H1 (cell line): ENCODE measurements around the gene FOSL2. TPM values are rescaled to one million over a fixed set of nuclear protein-coding genes. Genes with fewer than 3 reads are reported as not detected.

Source experiments
- CTCF ChIA-PET: fragments of 300-600 bp; sonication (Branson Sonifier 250); formaldehyde crosslinking; loops from one replicate; lab custom pipeline; 2021; ENCODE audit not compliant: partially characterized antibody; lab: Charles Lee
- POLR2A ChIA-PET: fragments of 300-600 bp; sonication (Branson Sonifier 250); formaldehyde crosslinking; loops from one replicate; lab custom pipeline; 2021; ENCODE audit warnings: inconsistent platforms; ENCODE audit not compliant: partially characterized antibody; lab: Charles Lee
- DNase-seq, 2 experiments: peaks; one replicate each; pipeline versions ENCODE4 v3.0.0 to v3.0.0-alpha.2; 2010 to 2022; ENCODE audit warnings: low spot score in 2 of 2, low read depth in 1 of 2, mixed read lengths in 1 of 2
- FAIRE-seq: peaks from 2 replicates; lab custom pipeline; 2011; peaks lifted over from hg19 to GRCh38; lab: Jason Lieb, UNC
- H2AFZ ChIP-seq: 2 replicates; pipeline ENCODE4 v1.8.1; 2012; ENCODE audit warnings: low read length, inconsistent platforms
- H2AK5ac ChIP-seq: 2 replicates; pipeline ENCODE4 v1.6.1; 2013; ENCODE audit warnings: low read depth, low read length
- H2BK120ac ChIP-seq: replicated peaks from 2 replicates; pipeline ENCODE3; 2013; ENCODE audit warnings: low read depth, low read length, inconsistent platforms
- H2BK12ac ChIP-seq: 2 replicates; pipeline ENCODE4 v1.6.1; 2013; ENCODE audit warnings: low read depth, low read length
- H2BK15ac ChIP-seq: 2 replicates; pipeline ENCODE4 v1.6.1; 2013; ENCODE audit warnings: low read length
- H2BK20ac ChIP-seq: 2 replicates; pipeline ENCODE4 v1.6.1; 2013; ENCODE audit warnings: low read length
- H2BK5ac ChIP-seq: 2 replicates; pipeline ENCODE4 v1.6.1; 2013; ENCODE audit warnings: low read depth, low read length
- H3K14ac ChIP-seq: 2 replicates; pipeline ENCODE4 v1.6.1; 2013; ENCODE audit warnings: inconsistent platforms; ENCODE audit not compliant: insufficient read length
- H3K18ac ChIP-seq: 2 replicates; pipeline ENCODE4 v1.6.1; 2013; ENCODE audit warnings: low read length; ENCODE audit errors: extremely low read depth
- H3K23ac ChIP-seq: 2 replicates; pipeline ENCODE4 v1.6.1; 2013; ENCODE audit warnings: inconsistent platforms; ENCODE audit not compliant: insufficient read length
- H3K23me2 ChIP-seq: 2 replicates; pipeline ENCODE4 v1.6.1; 2013; ENCODE audit warnings: low read depth, low read length
- H3K27ac ChIP-seq: 2 replicates; pipeline ENCODE4 v1.6.1; 2011; ENCODE audit warnings: low read depth, low read length, inconsistent platforms
- H3K27me3 ChIP-seq, 4 experiments: replicated peaks in 1 of 4; 1 replicate in 1 of 4; 2 replicates in 3 of 4; pipeline versions ENCODE4 v1.6.1 to v1.8.1; 2011 to 2013; ENCODE audit warnings: low read length in 3 of 4, mild to moderate bottlenecking in 3 of 4, inconsistent platforms in 2 of 4, mixed read lengths in 2 of 4, moderate library complexity in 1 of 4; ENCODE audit not compliant: control insufficient read depth in 3 of 4, insufficient read depth in 3 of 4; ENCODE audit errors: extremely low read depth in 1 of 4
- H3K36me3 ChIP-seq, 4 experiments: 2 replicates each; pipeline versions ENCODE4 v1.6.1 to v1.8.1; 2011 to 2013; ENCODE audit warnings: mild to moderate bottlenecking in 4 of 4, low read length in 3 of 4, moderate library complexity in 2 of 4, control low read depth in 1 of 4, inconsistent platforms in 1 of 4; ENCODE audit not compliant: insufficient read depth in 4 of 4, control insufficient read depth in 2 of 4
- H3K4ac ChIP-seq: replicated peaks from 2 replicates; pipeline ENCODE3; 2013; ENCODE audit warnings: low read length, low read depth, mixed read lengths, inconsistent platforms; ENCODE audit not compliant: insufficient read length
- H3K4me1 ChIP-seq, 4 experiments: replicated peaks in 1 of 4; 1 replicate in 1 of 4; 2 replicates in 3 of 4; pipeline versions ENCODE4 v1.6.1 to v1.8.1; 2011 to 2013; ENCODE audit warnings: low read length in 3 of 4, inconsistent platforms in 2 of 4, mixed read lengths in 1 of 4; ENCODE audit not compliant: insufficient read depth in 4 of 4, control insufficient read depth in 3 of 4
- H3K4me2 ChIP-seq, 2 experiments: 2 replicates each; pipeline versions ENCODE4 v1.6.1 to v1.8.1; 2011 to 2013; ENCODE audit warnings: low read depth in 2 of 2, low read length in 2 of 2, control low read depth in 1 of 2, inconsistent platforms in 1 of 2, mild to moderate bottlenecking in 1 of 2; ENCODE audit not compliant: insufficient read depth in 1 of 2
- H3K4me3 ChIP-seq, 4 experiments: fragments of 200-600, 300-600 bp in 1 of 4; sonication (generic), shearing (Covaris generic), sonication (Bioruptor Twin) in 1 of 4; 2 replicates each; pipeline versions ENCODE4 v1.5.1 to v1.8.1; 2011 to 2016; ENCODE audit warnings: low read length in 4 of 4, low read depth in 3 of 4, control low read depth in 2 of 4, inconsistent platforms in 2 of 4, mild to moderate bottlenecking in 2 of 4, mixed read lengths in 1 of 4, moderate library complexity in 1 of 4; ENCODE audit not compliant: insufficient read depth in 2 of 4; ENCODE audit errors: extremely low read depth in 1 of 4
- H3K56ac ChIP-seq: replicated peaks from 2 replicates; pipeline ENCODE3; 2013; ENCODE audit warnings: low read depth, mild to moderate bottlenecking, mixed read lengths, low read length, inconsistent platforms; ENCODE audit not compliant: insufficient read length
- H3K79me1 ChIP-seq: 2 replicates; pipeline ENCODE4 v1.6.1; 2013; ENCODE audit warnings: low read depth, low read length, control low read depth
- H3K79me2 ChIP-seq, 2 experiments: 2 replicates each; pipeline versions ENCODE4 v1.6.1 to v1.8.1; 2012 to 2013; ENCODE audit warnings: low read length in 2 of 2, mild to moderate bottlenecking in 2 of 2, inconsistent platforms in 1 of 2; ENCODE audit not compliant: insufficient read depth in 2 of 2, control insufficient read depth in 1 of 2
- H3K9ac ChIP-seq, 4 experiments: replicated peaks in 1 of 4; 1 replicate in 1 of 4; 2 replicates in 3 of 4; pipeline versions ENCODE4 v1.6.1 to v1.8.1; 2011 to 2013; ENCODE audit warnings: low read depth in 3 of 4, low read length in 3 of 4, control low read depth in 2 of 4, mild to moderate bottlenecking in 2 of 4, moderate library complexity in 2 of 4, inconsistent platforms in 1 of 4; ENCODE audit errors: extremely low read depth in 1 of 4
- H3K9me3 ChIP-seq, 2 experiments: 2 replicates each; pipeline versions ENCODE4 v1.6.1 to v1.8.1; 2012 to 2013; ENCODE audit warnings: mild to moderate bottlenecking in 2 of 2, moderate library complexity in 2 of 2, control low read depth in 1 of 2, inconsistent platforms in 1 of 2, low read depth in 1 of 2, low read length in 1 of 2, mixed read lengths in 1 of 2; ENCODE audit not compliant: insufficient read depth in 2 of 2
- H4K20me1 ChIP-seq, 2 experiments: replicated peaks in 1 of 2; 2 replicates each; pipeline versions ENCODE3 to v1.8.1; 2011 to 2013; ENCODE audit warnings: inconsistent platforms in 2 of 2, low read length in 2 of 2, mild to moderate bottlenecking in 1 of 2; ENCODE audit not compliant: insufficient read depth in 2 of 2, control insufficient read depth in 1 of 2
- H4K5ac ChIP-seq: 2 replicates; pipeline ENCODE4 v1.6.1; 2013; ENCODE audit warnings: low read length, low read depth, mixed read lengths, inconsistent platforms; ENCODE audit not compliant: insufficient read length
- H4K8ac ChIP-seq: 2 replicates; pipeline ENCODE4 v1.8.0; 2013; ENCODE audit warnings: mild to moderate bottlenecking, moderate library complexity, low read length, inconsistent platforms; ENCODE audit not compliant: insufficient read depth; ENCODE audit errors: extremely low read depth
- H4K91ac ChIP-seq: replicated peaks from 2 replicates; pipeline ENCODE3; 2013; ENCODE audit warnings: low read length, mixed read lengths, inconsistent platforms; ENCODE audit not compliant: insufficient read length
- CBX8 ChIP-seq: fragments of 300-800, 300-1000 bp; sonication (generic); IDR thresholded peaks from 2 replicates; pipeline ENCODE4 v1.7.1; 2016; ENCODE audit warnings: low read depth, low read length, borderline replicate concordance
- E2F6 ChIP-seq: IDR thresholded peaks from 2 replicates; pipeline ENCODE4 v1.6.1; 2012; ENCODE audit warnings: inconsistent platforms
- EZH2 ChIP-seq: fragments of 200-600 bp; sonication (generic); IDR thresholded peaks from 2 replicates; pipeline ENCODE4 v1.7.1; 2012; ENCODE audit warnings: low read depth, mild to moderate bottlenecking, moderate library complexity, low read length, inconsistent platforms; ENCODE audit not compliant: severe bottlenecking
- MAFK ChIP-seq: IDR thresholded peaks from 2 replicates; pipeline ENCODE4 v1.6.1; 2012; ENCODE audit warnings: low read depth, mild to moderate bottlenecking, improper control_type of control experiment, low read length
- RAD21 ChIP-seq, 2 experiments: IDR thresholded peaks in 1 of 2; conservative IDR thresholded peaks in 1 of 2; 2 replicates each; pipeline ENCODE4 v1.6.1; 2011; ENCODE audit warnings: low read depth in 2 of 2, low read length in 2 of 2, improper control_type of control experiment in 1 of 2, inconsistent platforms in 1 of 2, mild to moderate bottlenecking in 1 of 2, moderate library complexity in 1 of 2
- RFX5 ChIP-seq: IDR thresholded peaks from 2 replicates; pipeline ENCODE4 v1.6.1; 2011; ENCODE audit warnings: low read depth, low read length, improper control_type of control experiment, borderline replicate concordance
- SIX5 ChIP-seq: IDR thresholded peaks from 2 replicates; pipeline ENCODE4 v1.6.1; 2011; ENCODE audit warnings: mild to moderate bottlenecking, low read depth, low read length
- TCF12 ChIP-seq: IDR thresholded peaks from 2 replicates; pipeline ENCODE4 v1.6.1; 2011; ENCODE audit warnings: low read depth, mild to moderate bottlenecking, low read length
- TEAD4 ChIP-seq: IDR thresholded peaks from 2 replicates; pipeline ENCODE4 v1.6.1; 2012; ENCODE audit warnings: low read depth, low read length, inconsistent platforms, mixed read lengths
- YY1 ChIP-seq: IDR thresholded peaks from 2 replicates; pipeline ENCODE4 v1.6.1; 2011; ENCODE audit warnings: low read depth, mild to moderate bottlenecking, low read length
- WGBS, 2 experiments: shearing (Covaris generic) in 1 of 2; methylation state at CpG; one replicate each; pipeline versions ENCODE4 v1.1.6 to v1.1.7; 2013 to 2015; ENCODE audit warnings: low lambda C conversion rate in 2 of 2, mixed read lengths in 2 of 2, inconsistent platforms in 1 of 2, low coverage in 1 of 2, missing lambda C conversion rate in 1 of 2; ENCODE audit not compliant: insufficient replicate concordance in 2 of 2, insufficient coverage in 1 of 2, insufficient read length in 1 of 2; ENCODE audit errors: extremely low coverage in 1 of 2, missing lambda C conversion rate in 1 of 2; 5-methylcytosine and 5-hydroxymethylcytosine counted together
- polyA plus RNA-seq, 7 experiments: library from polyadenylated mRNA; depleted of rRNA in 3 of 7; stranded (reverse) in 5 of 7; unstranded in 2 of 7; fragments of >200 nt in 5 of 7; fragments of 200-250 nt in 2 of 7; gene quantifications; 1 replicate in 5 of 7; 2 replicates in 1 of 7; 4 replicates in 1 of 7; pipeline versions ENCODE4 v1.2.1 to v1.2.3, GENCODE V29; 2011 to 2013; ENCODE audit warnings: missing spikeins in 2 of 7, mixed read lengths in 2 of 7
- total RNA-seq: library from RNA; stranded (reverse); fragmentation: NEBNext Ultra II Directional; extraction: Animal tissue kit (Norgen Biotek cat#: 25700); gene quantifications from 2 replicates; pipeline ENCODE4 v1.2.1, GENCODE V29; 2021
- TF ChIP-seq, protein P1 (sequence below): IDR thresholded peaks from 2 replicates; pipeline ENCODE4 v1.6.1; 2012; ENCODE audit warnings: inconsistent platforms

The FOSL2 gene
- total and polyA plus RNA-seq, 2 of the 8 experiments (the other 6 are each of a cell fraction or from before 2014, with no cell fraction given), result 1.5 to 4.5 TPM

DNA sequence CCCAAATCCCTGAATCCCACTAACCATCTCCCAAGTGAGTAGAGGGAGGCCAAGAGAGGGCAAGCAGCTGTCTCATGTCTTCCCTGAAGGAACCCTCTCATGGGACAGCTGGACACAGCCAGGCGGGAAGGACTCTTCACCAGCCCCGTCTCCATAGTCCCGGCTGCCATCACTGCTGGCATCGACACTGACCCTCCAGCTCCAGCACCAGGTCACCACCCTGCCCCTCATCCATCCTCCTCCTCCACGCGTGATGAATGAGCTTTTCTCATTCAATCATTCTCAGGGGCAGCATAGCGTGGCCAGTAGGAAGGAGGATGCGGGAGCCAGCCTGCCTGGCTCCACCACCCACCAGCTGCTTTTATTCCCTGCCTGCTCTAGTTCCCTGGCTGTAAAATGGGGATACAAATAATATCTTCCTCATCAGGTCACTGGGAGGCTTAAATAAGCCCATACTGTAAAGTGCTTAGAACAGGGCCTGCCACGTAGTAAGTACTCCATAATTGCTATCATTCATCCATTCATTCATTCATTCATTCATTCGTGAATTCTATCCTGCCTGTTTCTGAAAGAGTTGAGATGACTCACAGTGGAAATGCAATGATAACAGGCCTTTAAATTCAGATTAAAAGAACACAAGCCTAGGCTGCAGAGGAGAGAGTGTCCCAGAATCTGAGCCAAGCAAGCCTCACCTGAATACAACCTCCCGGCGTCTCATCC is 30.5 kb upstream of the FOSL2 start:
- Histone ChIP-seq H3K9ac (no peak overlapping the region), H4K91ac (no peak overlapping the region), H3K18ac (no peak overlapping the region; the same call in 1 of the 2 replicates), H4K8ac (no peak overlapping the region), H2AFZ (no peak overlapping the region), H3K27ac (no peak overlapping the region), H2BK20ac (no peak overlapping the region), H3K4me1 (peaks cover 0 to 3% (median 0%) of the 10 kb centered on the region in 4 experiments; a peak in 1 of 7 replicates), H3K27me3 (no peaks in the 10 kb centered on the region; a peak in 1 of 7 replicates), H3K23me2 (no peaks in the 10 kb centered on the region), H3K4ac (no peak overlapping the region), H3K9me3 (no peaks in the 10 kb centered on the region), H3K36me3 (no peaks in the 10 kb centered on the region), H2BK5ac (no peak overlapping the region), H3K79me2 (no peaks in the 10 kb centered on the region), H3K56ac (no peak overlapping the region), H4K5ac (no peak overlapping the region), H2BK120ac (no peak overlapping the region), H2BK12ac (no peak overlapping the region; the same call in 1 of the 2 replicates), H3K4me3 (no peak overlapping the region), H2AK5ac (no peak overlapping the region), H3K4me2 (no peak overlapping the region), H4K20me1 (no peaks in the 10 kb centered on the region), H3K23ac (no peak overlapping the region), H2BK15ac (0 out of 2 replicates have a peak overlapping the region, but pooled peaks have one; percentile 61), H3K79me1 (no peaks in the 10 kb centered on the region), H3K14ac (no peak overlapping the region)
- POLR2A ChIA-PET, result interaction anchor here (1.1 to 2.2 kb wide), 2 partner anchors 28 to 88 kb away, joined by 3 to 12 read pairs; no protein-coding TSS in a partner anchor
- 83% methylated on average over 12 of the region's 12 CpGs; no CpG with 5 or more reads in 1 of the 2 experiments for WGBS, 2 experiments
- FAIRE-seq, result no peak
- CTCF ChIA-PET, result interaction anchor here (0.7 to 1.1 kb wide), 5 partner anchors 12 to 1487 kb away, joined by 3 to 4 read pairs (median 3); no protein-coding TSS in a partner anchor
- no peak for DNase-seq
- TF ChIP-seq TCF12 (no peak), CBX8 (no peak), RAD21 (IDR thresholded peaks at IDR 0.05 in 1 of 2, conservative IDR thresholded peaks at IDR 0.05 in 1 of 2; ENCODE audit: low read depth in 2 of 2, low read length in 2 of 2) (no peak), E2F6 (no peak), TEAD4 (no peak), YY1 (no peak), MAFK (no peak), EZH2 (no peak), SIX5 (no peak), RFX5 (no peak)
- TF ChIP-seq, protein P1, sequence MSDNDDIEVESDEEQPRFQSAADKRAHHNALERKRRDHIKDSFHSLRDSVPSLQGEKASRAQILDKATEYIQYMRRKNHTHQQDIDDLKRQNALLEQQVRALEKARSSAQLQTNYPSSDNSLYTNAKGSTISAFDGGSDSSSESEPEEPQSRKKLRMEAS, result no peak
